Esophagus squamous epithelium (tissue), 5 donors: ENCODE results near the gene ITPR2. TPM values are rescaled to one million over a fixed set of nuclear protein-coding genes. Genes with fewer than 3 reads are reported as not detected.

Experiments used
- DNase-seq: peaks from one replicate; lab custom pipeline; 2025; lab: John Stamatoyannopoulos, UW
- H3K27ac ChIP-seq, 4 donors: fragments of 200-600 bp; sonication (generic); one replicate each; pipeline ENCODE4 v1.5.1; 2016 to 2019; ENCODE audit warnings: mild to moderate bottlenecking in 1 of 4
- H3K27me3 ChIP-seq, 4 donors: fragments of 200-600 bp; sonication (generic); 1 replicate in 3 of 4; 2 replicates in 1 of 4; pipeline versions ENCODE4 v1.5.1 to v1.6.0; 2017 to 2021; ENCODE audit warnings: antibody characterized with exemption in 1 of 4
- H3K36me3 ChIP-seq, 3 donors: fragments of 200-600 bp; sonication (generic); one replicate each; pipeline ENCODE4 v1.5.1; 2016 to 2019
- H3K4me1 ChIP-seq, 3 donors: fragments of 200-600 bp; sonication (generic); one replicate each; pipeline ENCODE4 v1.5.1; 2017 to 2019
- H3K4me3 ChIP-seq, 4 donors: fragments of 200-600 bp; sonication (generic); 1 replicate in 3 of 4; 2 replicates in 1 of 4; pipeline ENCODE4 v1.5.1; 2016 to 2019; ENCODE audit warnings: mild to moderate bottlenecking in 2 of 4, moderate library complexity in 1 of 4
- H3K9me3 ChIP-seq, 3 donors: fragments of 200-600 bp; sonication (generic); one replicate each; pipeline ENCODE4 v1.5.1; 2016 to 2019
- POLR2A ChIP-seq, 4 donors: fragments of 450-650 bp; IDR thresholded peaks; one replicate each; pipeline ENCODE4 v1.6.1; 2017; ENCODE audit warnings: antibody characterized with exemption in 4 of 4, mild to moderate bottlenecking in 4 of 4, moderate library complexity in 3 of 4
- WGBS, 2 donors: methylation state at CpG; one replicate each; pipeline ENCODE4 v1.1.5; 2018; 5-methylcytosine and 5-hydroxymethylcytosine counted together
- intact Hi-C: fragments of 100-400 bp; cut with DNase I; formaldehyde crosslinking; loops from one replicate; pipeline ENCODE4 v1.15.0; 2022
- total RNA-seq, 4 donors: library from RNA; depleted of rRNA; stranded (reverse); fragments of >200 nt; gene quantifications; one replicate each; pipeline ENCODE4 v1.1.0, GENCODE V29; 2016
- TF ChIP-seq, protein P1 (sequence below), 6 experiments: fragments of 450-650 bp in 4 of 6; fragments of 200-600 bp in 2 of 6; sonication (generic) in 2 of 6; IDR thresholded peaks; one replicate each; pipeline ENCODE4 v1.5.1; 2016 to 2019; ENCODE audit warnings: antibody characterized with exemption in 6 of 6, mild to moderate bottlenecking in 4 of 6, moderate library complexity in 4 of 6
- donor health status: DM: yes; HTN: yes; CAD: no.

ITPR2 gene
- total RNA-seq, 4 donors from 2014 or later: 30.7 to 49.3 (median 37.6) TPM

- TF ChIP-seq, protein P1, sequence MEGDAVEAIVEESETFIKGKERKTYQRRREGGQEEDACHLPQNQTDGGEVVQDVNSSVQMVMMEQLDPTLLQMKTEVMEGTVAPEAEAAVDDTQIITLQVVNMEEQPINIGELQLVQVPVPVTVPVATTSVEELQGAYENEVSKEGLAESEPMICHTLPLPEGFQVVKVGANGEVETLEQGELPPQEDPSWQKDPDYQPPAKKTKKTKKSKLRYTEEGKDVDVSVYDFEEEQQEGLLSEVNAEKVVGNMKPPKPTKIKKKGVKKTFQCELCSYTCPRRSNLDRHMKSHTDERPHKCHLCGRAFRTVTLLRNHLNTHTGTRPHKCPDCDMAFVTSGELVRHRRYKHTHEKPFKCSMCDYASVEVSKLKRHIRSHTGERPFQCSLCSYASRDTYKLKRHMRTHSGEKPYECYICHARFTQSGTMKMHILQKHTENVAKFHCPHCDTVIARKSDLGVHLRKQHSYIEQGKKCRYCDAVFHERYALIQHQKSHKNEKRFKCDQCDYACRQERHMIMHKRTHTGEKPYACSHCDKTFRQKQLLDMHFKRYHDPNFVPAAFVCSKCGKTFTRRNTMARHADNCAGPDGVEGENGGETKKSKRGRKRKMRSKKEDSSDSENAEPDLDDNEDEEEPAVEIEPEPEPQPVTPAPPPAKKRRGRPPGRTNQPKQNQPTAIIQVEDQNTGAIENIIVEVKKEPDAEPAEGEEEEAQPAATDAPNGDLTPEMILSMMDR (IDR thresholded peaks at IDR 0.05): no peak
- no peak for TF ChIP-seq POLR2A (IDR thresholded peaks at IDR 0.05)
- intact Hi-C loops: no loop called here
- Histone ChIP-seq H3K4me1 (no peaks in the 10 kb centered on the region), H3K9me3 (no peaks in the 10 kb centered on the region), H3K27ac (no peak overlapping the region), H3K27me3 (no peaks in the 10 kb centered on the region), H3K4me3 (no peak overlapping the region), H3K36me3 (peaks cover 0 to 13% (median 0%) of the 10 kb centered on the region in 3 donors)
- WGBS, 2 donors: 39 to 66% methylated on average over 2 of the region's 2 CpGs
- no peak for DNase-seq
Observed at GRCh38 chr12:26636710-26637328, 196.2 kb downstream of the ITPR2 start.

- no peak overlapping the region for H3K27ac ChIP-seq
- intact Hi-C loops: no loop called here
- TF ChIP-seq, protein P1 (IDR thresholded peaks at IDR 0.05): no peak
- TF ChIP-seq POLR2A (IDR thresholded peaks at IDR 0.05): no peak
Observed at GRCh38 chr12:26633591-26634210, 199.3 kb downstream of the ITPR2 start.

DNA sequence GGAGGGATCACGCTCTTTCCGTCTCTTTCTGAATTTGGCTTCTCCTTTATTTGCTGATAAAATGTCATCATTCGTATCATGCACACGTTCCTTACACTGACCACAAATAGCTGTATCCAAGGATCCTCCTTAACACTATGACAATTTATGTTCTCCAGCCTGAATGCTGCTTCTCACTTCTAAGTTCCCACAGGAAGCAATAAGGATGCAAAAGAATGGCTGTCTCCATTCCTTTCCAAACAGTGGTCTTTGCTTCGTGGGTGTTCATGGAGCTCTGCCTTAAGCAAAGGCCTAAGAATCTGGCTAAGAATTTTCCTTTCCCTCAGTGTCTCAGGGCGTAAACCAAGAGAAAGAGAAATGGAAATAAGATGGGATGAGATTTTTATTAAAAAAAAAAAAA lies 200.2 kb downstream of the ITPR2 start:
- no peak overlapping the region for H3K27ac ChIP-seq
- 86 to 89% methylated on average over 6 of the region's 6 CpGs for WGBS, 2 donors
- TF ChIP-seq, protein P1 (IDR thresholded peaks at IDR 0.05): no peak
- TF ChIP-seq POLR2A (IDR thresholded peaks at IDR 0.05): no peak
- H3K27me3 ChIP-seq: no peaks in the 10 kb centered on the region
- no peak for DNase-seq
- peaks cover 0 to 39% (median 0%) of the 10 kb centered on the region in 3 donors for H3K36me3 ChIP-seq
- H3K4me3 ChIP-seq: no peak overlapping the region
- H3K9me3 ChIP-seq: no peaks in the 10 kb centered on the region
- peaks cover 0 to 19% (median 2%) of the 10 kb centered on the region in 3 donors for H3K4me1 ChIP-seq
- intact Hi-C loops: no loop called here

More at GRCh38 chr12:26633591-26634210, 199.3 kb downstream of the ITPR2 start:
- WGBS, 2 donors: 57 to 67% methylated on average over 5 of the region's 5 CpGs
- H3K27me3 ChIP-seq: no peaks in the 10 kb centered on the region
- no peaks in the 10 kb centered on the region for H3K9me3 ChIP-seq
- peaks cover 0 to 11% (median 0%) of the 10 kb centered on the region in 3 donors for H3K4me1 ChIP-seq
- H3K36me3 ChIP-seq: peaks cover 0 to 34% (median 0%) of the 10 kb centered on the region in 3 donors
- DNase-seq: no peak
- no peak overlapping the region for H3K4me3 ChIP-seq

- intact Hi-C loops: no loop called here
- H3K4me1 ChIP-seq: peaks cover 0 to 21% (median 2%) of the 10 kb centered on the region in 3 donors
- H3K4me3 ChIP-seq: no peak overlapping the region
- no peak for TF ChIP-seq POLR2A (IDR thresholded peaks at IDR 0.05)
- no peak for DNase-seq
- H3K36me3 ChIP-seq: peaks cover 0 to 49% (median 0%) of the 10 kb centered on the region in 3 donors
- H3K9me3 ChIP-seq: no peaks in the 10 kb centered on the region
- H3K27me3 ChIP-seq: no peaks in the 10 kb centered on the region
- no peak overlapping the region for H3K27ac ChIP-seq
- 74 to 78% methylated on average over 2 to 6 of the region's 6 CpGs for WGBS, 2 donors
Observed at GRCh38 chr12:26631846-26632245, 201.1 kb downstream of the ITPR2 start.

DNA sequence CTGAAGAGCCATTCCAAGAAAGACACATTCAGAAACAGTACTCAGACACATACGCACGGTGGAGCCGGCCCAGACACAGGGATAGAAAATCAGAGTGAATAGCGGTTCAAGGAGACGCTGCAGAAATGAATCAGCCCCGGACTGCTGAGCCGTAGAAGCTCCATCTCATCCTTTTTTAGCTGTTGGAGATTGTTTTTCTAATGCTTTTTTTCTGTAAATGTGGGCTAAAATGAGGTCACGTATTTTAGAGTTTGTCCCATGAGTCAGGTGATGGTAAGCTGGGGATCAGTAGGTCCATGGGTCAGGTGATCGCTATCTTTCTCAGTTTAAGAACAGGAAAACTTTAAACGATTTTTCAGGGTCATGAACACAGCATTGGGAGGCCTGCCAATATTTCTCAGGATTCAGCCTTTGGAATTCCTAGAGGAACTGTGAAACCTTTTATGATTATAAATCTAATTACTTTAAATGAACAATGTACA lies 202.4 kb downstream of the ITPR2 start:
- H3K27ac ChIP-seq: no peak overlapping the region
- 73 to 74% methylated on average over 10 of the region's 10 CpGs for WGBS, 2 donors
- no peak overlapping the region for H3K4me3 ChIP-seq
- H3K36me3 ChIP-seq: peaks cover 0 to 60% (median 0%) of the 10 kb centered on the region in 3 donors
- intact Hi-C loops: no loop called here
- H3K9me3 ChIP-seq: no peaks in the 10 kb centered on the region
- H3K4me1 ChIP-seq: peaks cover 0 to 29% (median 5%) of the 10 kb centered on the region in 3 donors
- TF ChIP-seq POLR2A (IDR thresholded peaks at IDR 0.05): no peak
- H3K27me3 ChIP-seq: no peaks in the 10 kb centered on the region
- no peak for DNase-seq

DNA sequence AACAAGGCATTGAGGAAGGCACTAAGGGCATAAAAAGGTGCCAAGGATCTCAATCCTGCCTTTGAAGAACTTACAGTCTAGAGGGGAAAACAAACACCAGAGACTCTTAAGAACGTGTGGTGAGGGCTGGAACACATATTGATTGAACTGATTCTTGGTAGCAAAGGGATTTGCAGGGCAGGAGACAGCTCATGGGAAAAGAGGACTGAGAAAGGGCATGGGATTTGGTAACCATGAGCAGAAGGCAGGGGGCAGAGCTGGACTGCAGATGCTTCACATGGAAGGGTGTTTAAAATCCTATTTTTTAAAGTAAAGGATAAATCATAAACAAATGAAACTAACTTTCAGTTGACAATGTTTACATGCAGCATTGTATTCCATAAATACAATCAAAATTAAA lies 203.1 kb downstream of the ITPR2 start:
- Histone ChIP-seq H3K4me1 (peaks cover 0 to 29% (median 5%) of the 10 kb centered on the region in 3 donors), H3K36me3 (peaks cover 0 to 67% (median 0%) of the 10 kb centered on the region in 3 donors), H3K4me3 (no peak overlapping the region), H3K9me3 (no peaks in the 10 kb centered on the region), H3K27me3 (no peaks in the 10 kb centered on the region), H3K27ac (no peak overlapping the region)
- TF ChIP-seq, protein P1 (IDR thresholded peaks at IDR 0.05): peak in 2 of 6 experiments; percentile 9 to 14
- no peak for TF ChIP-seq POLR2A (IDR thresholded peaks at IDR 0.05)
- intact Hi-C loops: no loop called here
- 32 to 65% methylated on average over 1 of the region's 1 CpG for WGBS, 2 donors
- DNase-seq: no peak
